ENCODE data around the gene TUBGCP6.

The TUBGCP6 gene

DNA sequence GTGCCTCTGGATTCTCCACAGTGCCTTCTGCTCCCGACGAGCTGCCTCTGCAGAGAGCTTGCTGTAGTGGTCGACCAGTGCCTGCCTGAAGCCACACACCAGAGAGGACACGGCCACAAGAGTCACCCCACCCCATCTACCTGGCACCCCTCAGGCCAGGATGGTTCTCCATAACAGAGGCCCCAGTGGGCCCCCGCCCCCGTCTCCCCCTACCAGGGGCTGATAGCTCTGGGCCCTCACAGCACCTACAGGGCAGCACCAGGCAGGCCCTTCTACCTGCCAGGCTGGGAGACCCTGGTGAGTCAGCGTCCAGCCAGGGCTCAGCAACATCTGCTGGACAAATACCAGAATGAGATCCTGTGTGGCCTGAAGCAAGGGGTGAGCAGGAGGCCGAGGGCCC is 22.3 kb downstream of the TUBGCP6 start:
- no peak for DNase-seq

DNA sequence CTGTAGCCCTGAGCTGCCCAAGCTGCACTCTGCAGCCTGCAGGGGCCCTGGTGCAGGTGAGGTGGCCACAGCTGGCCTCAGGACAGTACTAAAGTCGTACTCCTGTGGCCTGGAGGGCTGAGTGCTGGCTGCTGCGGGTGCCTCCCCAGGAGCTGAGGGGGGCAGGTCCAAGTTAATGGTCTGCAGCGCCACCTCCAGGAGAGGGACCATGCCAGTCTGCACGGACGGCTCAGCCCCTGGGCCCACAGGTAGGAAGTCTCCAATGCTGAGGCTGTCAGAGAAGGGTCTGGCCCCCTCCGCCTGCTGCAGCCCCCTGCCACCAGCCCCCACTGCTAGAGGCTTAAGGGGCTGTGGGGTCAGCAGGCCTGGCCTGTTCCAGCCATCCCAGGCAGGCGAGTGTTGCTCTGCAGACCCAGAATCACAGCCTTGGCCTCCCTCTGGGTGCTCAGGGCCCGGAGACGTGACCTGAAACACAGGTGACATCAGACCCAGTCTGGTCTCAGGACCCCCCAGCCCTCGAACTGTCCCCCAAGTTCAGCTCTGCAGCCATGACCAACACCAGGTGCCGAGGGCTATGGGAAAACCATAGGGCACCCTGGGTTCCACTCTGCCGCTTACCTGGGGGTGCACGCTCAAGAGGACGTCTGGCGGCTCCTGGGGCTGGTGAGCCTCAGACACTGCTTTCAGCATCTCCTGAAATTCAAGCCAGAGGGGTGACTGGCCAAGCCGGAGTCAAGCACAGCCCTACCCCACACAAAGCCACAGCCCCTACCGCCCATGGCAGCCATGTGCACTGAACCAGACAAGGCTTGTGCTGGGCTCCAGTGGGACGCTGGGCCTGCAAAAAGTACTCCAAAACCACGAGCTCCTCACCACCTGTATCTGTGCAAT is 23.2 kb downstream of the TUBGCP6 start:
- DNase-seq: no peak

DNA sequence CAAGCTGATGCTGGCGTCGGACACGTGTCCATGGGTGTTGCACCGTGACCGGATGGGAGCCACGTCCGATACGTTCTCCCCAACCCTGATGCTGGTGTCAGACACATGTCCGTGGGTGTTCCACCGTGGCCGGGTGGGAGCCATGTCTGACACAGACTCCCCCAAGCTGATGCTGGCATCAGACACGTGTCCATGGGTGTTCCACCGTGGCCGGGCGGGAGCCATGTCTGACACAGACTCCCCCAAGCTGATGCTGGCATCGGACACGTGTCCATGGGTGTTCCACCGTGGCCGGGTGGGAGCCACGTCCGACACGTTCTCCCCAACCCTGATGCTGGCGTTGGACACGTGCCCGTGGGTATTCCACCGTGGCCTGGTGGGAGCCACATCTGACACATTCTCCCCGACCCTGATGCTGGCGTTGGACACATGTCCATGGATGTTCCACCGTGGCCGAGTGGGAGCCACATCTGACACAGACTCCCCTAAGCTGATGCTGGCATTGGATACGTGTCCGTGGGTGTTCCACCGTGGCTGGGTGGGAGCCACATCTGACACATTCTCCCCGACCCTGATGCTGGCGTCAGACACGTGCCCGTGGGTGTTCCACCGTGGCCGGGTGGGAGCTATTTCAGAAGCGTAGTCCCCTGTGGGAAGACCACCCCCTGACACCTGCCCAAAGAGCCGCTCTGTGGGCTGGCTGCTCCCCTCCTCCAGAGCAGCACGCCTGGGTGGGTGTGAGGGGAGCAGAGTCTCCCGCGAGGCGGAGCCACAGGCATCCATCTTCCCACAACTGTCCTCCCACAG is 24.0 kb downstream of the TUBGCP6 start:
- DNase-seq: no peak

DNA sequence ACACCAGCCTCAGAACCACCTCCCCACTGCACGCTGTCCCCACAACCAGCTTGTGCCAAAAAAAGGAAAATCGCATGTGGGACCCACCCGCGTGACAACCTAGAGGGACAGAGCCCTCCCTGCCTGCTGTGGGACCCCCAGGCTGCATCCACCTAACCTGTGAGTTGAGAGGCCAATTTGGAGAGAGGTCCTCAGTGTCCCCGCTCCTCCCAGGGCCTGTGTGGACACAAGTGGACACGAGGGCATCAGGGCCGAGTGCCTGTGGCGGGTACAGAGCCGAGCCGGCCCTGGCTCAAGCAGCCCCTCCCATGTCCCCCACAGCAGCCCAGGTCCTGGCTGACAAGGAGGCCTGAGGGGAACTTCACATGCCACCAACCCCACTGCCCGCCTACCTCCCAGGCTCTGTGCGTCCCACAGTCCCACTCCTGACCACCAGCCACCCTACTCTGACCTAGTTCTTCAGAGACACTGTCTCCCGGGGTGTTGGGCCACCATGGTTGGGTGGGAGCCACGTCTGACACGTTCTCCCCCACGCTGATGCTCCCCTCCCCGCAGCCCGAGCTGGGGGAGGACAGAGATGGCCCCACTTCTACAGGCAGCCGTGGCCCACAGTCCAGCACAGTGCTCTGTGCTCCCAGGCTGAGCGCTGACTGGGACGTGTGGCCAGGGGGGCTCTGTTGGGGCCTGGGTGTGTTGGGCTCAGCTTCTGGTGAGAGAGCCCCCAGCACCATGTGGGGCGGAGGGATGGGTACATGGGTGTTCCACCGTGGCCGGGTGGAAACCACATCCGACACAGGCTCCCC is 24.8 kb downstream of the TUBGCP6 start:
- no peak for DNase-seq

DNA sequence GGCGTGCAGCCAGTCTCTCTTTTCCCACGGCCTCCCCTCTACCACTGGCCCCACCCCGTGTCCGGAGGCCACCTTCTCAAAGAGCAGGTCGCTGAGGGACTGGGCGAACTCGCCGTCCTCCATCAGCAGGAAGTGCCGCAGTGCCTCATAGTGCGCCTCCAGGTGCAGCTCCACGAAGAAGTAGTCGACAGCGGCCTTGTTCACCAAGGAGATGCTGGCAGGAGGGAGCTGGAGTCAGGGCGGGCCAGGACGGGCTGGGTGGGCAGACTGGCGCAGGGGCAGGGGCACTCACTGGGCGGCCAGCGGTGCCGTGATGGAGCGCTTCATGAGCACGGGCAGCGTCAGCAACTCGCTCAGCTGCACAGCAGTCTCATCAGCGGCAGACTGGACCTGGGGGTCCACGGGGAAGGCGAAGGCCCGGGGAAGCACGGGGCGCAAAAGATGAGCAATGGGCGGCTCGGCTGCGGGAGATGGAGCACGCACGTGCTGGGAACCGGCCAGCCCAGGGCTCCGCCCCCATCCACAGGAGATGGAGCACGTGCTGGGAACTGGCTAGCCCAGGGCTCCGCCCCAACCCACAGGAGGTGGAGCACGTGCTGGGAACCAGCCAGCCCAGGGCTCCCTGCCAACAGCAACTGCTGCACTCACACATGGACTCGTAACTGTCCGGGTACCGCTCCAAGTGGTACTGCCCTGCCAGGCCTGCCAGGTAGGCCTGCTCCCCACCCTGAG is 25.7 kb downstream of the TUBGCP6 start:
- DNase-seq: no peak

DNA sequence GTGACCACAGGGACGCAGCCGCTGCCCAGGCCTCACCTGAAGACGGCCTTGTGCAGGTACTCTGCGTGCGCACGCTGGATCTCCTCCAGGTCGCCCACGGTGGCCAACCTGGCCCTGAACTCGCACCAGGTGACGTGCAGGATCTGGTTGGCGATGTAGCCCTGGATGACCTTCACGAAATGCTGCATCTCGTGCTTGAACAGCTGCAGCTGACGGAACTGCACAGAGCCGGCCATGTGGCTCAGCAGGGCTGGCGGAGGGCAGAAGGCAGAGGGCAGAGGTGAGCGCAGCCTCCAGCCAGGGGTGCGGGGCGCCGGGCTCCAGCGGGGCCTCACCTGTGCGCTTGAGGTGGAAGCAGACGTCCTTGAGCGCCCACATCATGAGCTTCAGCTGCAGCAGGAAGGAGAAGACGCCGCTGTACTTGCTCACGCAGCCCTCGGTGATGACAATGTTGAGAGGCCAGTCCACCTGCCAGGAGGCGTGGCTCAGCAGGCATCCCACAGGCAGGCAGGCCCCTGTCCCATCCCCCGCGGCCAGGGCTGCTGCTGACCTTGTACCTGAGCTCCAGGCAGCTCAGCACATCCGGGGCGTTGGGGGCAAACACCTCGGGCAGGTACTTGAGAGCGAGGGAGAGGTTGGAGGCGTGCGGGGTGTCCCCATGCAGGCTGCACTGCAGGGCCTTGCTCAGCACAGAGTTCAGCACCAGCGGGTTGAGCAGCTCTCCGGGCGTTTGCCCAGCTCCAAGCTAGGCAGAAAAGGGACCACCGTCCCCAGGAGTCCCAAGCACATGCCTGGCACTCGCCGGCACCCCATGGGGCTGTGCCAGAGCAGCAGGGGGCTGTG is 26.4 kb downstream of the TUBGCP6 start:
- DNase-seq: no peak

DNA sequence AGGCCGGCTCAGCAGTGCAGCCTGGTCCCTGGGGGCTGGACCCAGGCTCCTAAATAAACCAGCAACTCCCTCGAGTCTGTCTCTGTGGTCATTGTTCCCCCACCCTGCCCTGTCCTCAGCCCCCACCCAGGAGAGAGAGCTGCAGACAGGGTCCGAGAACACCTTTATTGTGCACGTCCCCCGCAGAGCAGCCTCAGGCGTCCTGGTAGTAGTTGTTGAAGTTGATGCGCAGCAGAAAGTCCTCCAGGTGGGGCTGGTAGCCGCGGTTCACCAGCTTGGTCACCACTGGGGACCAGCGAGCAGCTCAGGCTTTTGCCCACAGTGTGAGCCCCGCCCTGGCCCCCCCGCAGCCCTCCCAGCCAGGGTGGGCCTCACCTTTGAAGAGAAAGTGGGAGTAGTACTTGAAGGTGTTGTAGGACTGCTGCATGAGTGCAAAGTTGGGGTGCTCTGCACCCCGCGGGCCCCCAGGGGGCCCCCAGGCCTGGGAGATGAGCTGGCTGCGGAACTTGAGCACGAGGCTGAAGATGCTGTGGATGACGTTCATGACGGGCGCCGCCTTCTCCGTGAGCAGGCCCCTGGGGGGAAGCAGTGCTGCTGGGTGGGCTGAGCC is 27.2 kb downstream of the TUBGCP6 start:
- DNase-seq: no peak

DNA sequence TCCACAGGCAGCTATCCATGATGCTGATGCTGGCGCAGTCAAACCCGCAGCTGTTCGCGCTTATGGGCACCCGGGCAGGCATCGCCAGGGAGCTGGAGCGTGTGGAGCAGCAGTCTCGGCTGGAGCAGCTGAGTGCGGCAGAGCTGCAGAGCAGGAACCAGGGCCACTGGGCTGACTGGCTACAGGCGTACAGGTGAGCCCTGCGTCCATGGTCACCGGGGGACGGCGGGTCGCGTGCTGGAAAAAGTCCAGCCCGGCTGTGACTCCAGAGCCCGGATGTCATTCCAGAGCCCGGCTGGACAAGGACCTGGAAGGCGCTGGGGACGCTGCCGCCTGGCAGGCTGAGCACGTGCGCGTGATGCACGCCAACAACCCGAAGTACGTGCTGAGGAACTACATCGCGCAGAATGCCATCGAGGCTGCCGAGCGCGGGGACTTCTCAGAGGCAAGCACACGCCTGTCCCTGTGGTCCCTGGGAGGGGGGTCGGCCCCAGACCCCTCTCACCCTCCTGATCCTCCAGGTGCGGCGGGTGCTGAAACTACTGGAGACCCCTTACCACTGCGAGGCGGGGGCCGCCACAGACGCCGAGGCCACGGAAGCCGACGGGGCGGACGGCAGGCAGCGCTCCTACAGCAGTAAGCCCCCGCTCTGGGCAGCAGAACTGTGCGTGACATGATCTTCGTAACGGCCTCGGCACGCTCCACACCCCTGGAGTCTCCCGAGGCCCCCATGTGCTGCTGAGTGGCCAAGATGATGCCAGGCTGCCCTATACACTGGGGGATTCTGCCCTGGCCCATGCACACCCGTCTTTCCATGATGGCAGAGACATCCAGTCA is 27.9 kb downstream of the TUBGCP6 start:
- no peak for DNase-seq

DNA sequence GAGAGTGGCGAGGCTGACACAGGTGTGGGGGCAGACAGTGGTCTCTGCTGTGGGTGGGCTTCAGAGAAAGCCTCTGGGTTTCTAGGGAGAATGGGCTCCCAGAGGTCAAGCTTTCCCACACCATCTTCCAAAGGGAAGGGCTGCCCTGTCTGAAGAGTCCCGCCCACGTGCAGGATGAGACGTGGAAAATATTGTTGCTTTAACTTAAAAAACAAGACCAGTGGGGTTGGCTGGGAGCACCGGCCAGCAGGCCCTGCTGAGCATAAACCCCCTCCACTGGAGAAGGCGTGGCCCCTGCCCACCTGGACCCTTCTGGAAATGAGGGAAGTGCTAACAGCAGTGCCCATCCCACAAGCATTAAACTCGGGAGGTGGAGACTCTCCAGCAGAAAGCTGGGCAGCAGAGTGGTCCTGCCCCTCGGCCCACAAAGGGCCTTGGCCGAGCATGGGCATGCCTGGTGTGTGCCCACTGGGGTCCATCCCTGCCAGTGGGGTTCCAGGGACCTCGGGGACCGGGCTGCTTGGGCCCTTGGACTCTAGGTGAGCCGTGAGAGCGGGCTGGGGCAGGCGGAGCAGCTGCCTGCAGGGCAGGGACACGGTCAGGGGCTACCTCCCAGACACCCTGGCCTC is 28.7 kb downstream of the TUBGCP6 start:
- no peak for DNase-seq

DNA sequence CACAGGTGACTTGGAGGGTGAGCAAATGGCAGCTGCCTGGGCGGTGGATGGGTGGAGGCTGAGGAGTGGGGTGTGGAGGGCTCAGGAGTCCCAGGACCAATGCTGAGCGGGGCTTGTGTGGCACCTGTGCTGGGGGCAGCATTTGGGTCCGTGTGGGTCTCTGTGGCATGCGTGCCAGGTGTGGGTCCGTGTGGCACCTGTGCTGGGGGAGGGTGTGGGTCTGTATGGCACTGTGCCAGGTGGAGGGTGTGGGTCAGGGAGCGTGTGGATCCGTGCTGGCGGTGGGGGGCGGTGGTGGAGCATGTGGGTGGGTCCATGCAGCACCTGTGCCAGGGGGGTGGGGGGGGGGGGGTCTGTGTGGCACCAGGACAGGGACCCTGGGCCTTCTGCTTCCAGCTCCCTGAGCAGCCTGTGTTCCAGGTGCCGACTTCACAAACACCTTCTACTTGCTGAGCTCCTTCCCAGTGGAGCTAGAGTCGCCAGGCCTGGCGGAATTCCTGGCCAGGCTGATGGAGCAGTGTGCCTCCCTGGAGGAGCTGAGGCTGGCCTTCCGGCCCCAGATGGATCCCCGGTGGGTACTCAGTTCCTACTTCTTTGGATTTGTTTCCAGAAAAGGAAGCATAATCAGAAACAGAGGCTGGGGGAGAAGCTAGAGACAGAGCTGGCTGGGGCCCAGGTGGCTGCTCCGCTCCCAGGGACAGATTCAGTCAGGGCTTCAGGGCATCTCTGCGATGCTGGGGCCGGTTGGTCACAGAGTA is 29.3 kb downstream of the TUBGCP6 start:
- no peak for DNase-seq

DNA sequence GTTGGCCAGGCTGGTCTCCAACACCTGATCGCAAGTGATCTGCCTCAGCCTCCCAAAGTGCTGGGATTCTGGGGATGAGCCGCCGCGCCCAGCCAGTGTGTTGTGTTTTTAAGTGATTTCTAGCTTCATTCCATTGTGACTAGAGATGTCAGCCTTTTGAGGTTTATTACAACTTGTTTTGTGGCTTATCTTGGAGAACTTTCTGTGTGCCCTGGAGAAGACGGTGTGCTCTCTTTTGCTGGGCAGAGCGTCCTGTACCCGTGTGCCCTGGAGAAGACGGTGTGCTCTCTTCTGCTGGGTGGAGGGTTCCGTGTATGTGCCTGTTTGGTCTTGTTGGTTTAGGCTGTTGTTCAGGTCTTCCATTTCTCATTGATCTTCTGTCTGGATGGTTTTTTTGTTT is 31.6 kb downstream of the TUBGCP6 start:
- no peak for DNase-seq

DNA sequence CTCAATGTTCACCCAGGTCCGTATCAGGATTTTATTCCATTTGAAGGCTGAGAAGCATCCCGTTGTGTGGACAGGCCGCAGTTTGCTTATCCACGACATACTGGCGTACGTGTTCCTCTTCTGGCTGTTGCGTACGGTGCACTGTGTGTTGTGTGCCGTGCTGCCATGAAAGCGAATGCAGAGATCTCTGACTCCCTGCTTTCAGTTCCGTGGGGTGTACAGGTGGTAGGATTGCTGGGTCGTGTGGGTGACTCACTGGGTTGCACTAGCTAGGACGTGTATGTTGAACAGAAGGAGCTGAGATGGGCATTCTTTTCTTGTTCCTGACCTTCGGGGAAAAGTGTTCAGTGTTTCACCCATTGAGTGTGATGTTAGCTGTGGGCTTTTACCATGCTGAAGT is 33.7 kb downstream of the TUBGCP6 start:
- no peak for DNase-seq

DNA sequence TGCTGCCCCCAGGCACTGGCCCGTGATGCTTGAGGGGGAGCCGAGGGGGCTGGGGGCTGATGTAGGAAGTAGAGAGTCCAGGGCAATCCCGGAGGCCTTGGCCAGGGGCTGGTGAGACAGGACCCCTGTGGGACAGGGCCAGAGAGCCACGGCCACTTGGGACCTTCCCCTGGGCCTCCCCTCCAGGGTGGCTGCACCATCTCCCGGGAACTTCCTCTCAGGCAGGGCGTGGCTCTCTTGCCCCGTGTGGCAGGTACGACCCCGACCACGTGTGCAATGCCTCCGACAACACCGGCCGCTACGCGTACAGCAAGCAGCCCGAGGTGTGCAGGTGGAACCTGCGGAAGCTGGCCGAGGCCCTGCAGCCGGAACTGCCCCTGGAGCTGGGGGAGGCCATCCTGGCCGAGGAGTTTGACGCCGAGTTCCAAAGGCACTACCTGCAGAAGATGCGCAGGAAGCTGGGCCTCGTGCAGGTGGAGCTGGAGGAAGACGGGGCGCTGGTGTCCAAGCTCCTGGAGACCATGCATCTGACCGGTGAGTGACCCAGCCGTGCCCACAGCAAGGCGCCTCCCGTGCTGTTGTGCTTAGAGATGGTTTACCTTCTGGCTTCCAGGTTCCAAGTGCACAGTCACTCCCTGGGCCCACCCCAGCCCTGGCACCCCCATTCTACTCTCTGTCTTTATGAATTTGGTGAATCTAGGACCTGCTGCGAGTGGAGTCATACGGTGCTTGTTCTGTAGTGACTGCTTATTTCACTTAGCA is 34.3 kb downstream of the TUBGCP6 start:
- no peak for DNase-seq

DNA sequence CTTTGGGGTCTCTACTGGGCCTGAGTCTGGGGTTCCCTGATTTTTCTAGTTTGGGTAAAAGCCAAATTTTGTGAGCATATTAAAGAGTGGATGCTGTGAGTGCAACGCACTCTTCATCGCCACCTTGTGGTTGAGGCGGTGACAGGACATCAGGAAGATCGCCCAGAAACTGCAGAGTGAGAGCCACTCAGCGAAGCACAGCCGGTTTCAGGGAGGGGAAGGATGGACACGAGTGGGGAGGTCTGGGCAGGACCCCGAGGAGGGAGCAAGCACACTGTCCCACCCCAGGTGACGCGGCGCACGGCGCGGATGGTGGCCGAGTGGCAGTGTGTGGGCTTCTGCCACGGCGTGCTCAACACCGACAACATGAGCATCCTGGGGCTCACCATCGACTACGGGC is 34.9 kb downstream of the TUBGCP6 start:
- peak; percentile 86 for DNase-seq

DNA sequence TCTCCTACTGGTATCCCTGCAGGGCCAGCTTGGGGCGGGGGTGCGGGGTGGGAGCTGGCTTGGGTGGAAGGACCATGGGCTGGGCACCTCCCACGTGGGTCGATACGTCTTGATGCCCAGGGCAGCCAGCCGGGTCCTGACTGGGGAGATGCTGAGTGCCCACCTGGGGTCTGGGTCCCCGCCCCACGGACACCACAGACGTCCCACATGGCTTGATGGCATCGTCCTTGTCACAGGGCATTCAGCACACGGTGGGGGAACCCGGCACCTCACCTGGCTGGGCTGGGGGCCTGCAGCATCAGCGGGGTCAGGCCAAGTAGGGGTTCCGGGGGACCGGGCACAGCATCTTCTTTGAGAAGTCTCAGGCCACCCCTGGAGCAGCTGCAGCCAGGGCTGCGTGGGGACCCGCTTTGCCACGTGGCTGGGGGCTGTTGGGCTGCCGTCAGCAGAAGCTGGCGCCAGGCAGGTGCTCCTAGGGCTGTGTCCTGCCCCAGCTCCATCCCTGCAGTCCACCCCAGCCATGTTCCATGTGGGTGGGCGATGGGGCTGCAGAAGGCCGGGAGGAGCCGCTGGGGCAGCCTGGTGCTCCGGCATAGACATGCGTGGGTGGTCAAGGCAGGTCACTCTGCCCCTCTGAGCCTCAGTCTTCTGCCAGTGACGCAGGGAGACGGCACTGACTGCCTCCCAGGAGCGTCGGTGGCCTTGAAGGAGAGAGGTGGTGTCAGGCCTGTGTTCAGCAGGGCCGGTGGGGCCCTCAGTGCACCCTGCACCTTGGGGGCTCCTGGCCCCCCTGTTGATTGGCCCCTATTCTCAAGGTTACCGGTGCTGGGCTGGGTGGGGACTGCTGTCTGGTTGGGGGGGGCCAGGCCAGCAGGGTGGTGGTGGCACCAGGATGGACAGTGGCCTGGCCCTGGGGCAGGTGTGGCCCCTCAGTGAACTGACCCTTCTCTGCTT is 35.6 kb downstream of the TUBGCP6 start:
- DNase-seq: no peak

DNA sequence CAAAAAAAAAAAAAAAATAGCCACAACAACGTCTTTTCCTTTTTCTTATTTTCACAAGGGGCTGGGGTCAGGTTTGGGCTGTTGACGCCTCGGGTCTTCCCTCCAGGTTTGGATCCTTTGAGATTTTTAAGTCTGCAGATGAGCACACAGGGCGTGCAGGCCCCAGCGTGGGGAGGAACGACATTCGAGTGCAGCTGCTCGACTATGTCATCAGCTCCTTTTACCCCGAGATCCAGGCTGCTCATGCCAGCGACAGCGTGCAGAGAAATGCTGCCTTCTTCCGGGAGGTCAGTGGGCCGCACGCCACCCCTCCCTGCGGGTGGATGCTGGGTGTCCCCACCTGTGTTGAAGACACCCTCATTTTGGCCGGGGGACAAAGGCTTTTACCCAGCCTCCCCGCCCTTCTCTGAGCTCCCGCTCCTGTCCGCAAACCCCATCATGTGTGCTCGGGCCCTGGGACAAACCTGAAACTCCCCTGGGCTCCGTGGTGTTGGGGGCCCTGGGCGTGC is 36.3 kb downstream of the TUBGCP6 start:
- DNase-seq: no peak

Data from activated effector memory CD4-positive, alpha-beta T cell treated with anti-CD3 and anti-CD28 coated beads, Interleukin-2, amount 50 U/mL, for 16 hours (primary cell).